Pancreas (tissue), 10 donors: ENCODE results near the gene ELOF1. TPM values are rescaled to one million over a fixed set of nuclear protein-coding genes. Genes with fewer than 3 reads are reported as not detected.

ENCODE experiments used
- ATAC-seq, 4 donors: fragments of 200-7000 bp; cut with Tn5 transposase; one replicate each; pipeline versions ENCODE4 v1.8.0 to v1.9.1; 2020; ENCODE audit warnings: mild to moderate bottlenecking in 4 of 4, moderate library complexity in 4 of 4
- DNase-seq, 6 donors: peaks; one replicate each; pipeline ENCODE4 v3.0.0-alpha.2; 2020
- FAIRE-seq: peaks from 2 replicates; lab custom pipeline; 2012; peaks lifted over from hg19 to GRCh38; lab: Jason Lieb, UNC
- H3K27ac ChIP-seq, 4 donors: fragments of 200-600 bp; sonication (generic); 1 replicate in 3 of 4; 2 replicates in 1 of 4; pipeline versions ENCODE4 v1.5.0 to v1.8.0; 2020
- H3K27me3 ChIP-seq, 4 donors: fragments of 200-600 bp; one replicate each; pipeline ENCODE4 v1.8.0; 2021
- H3K36me3 ChIP-seq, 3 donors: fragments of 200-600 bp; sonication (generic) in 1 of 3; one replicate each; pipeline versions ENCODE4 v1.5.0 to v1.8.0; 2020 to 2021
- H3K4me1 ChIP-seq, 3 donors: fragments of 200-600 bp; one replicate each; pipeline ENCODE4 v1.8.0; 2021
- H3K4me3 ChIP-seq, 4 donors: fragments of 200-600 bp; sonication (generic) in 2 of 4; one replicate each; pipeline versions ENCODE4 v1.5.0 to v1.8.0; 2020 to 2021
- H3K9me3 ChIP-seq, 4 donors: fragments of 200-600 bp; one replicate each; pipeline ENCODE4 v1.8.0; 2021
- CTCF ChIP-seq, 4 donors: fragments of 200-600 bp; sonication (generic) in 3 of 4; IDR thresholded peaks; one replicate each; pipeline versions ENCODE4 v1.5.0 to v1.8.0; 2021; ENCODE audit warnings: antibody characterized with exemption in 4 of 4
- WGBS, 2 donors: extraction: QIAGEN DNeasy Blood & Tissue Kit; methylation state at CpG; one replicate each; pipeline ENCODE4 v1.1.7; 2013; 5-methylcytosine and 5-hydroxymethylcytosine counted together
- intact Hi-C, 3 donors: fragments of 100-400 bp; cut with DNase I; formaldehyde crosslinking; loops; one replicate each; pipeline versions ENCODE4 v1.11.1 to v1.14.2; 2022
- polyA plus RNA-seq, 2 donors: library from polyadenylated mRNA; stranded (reverse); fragments of 200-250 nt; gene quantifications; one replicate each; pipeline ENCODE4 v1.2.3, GENCODE V29; 2013
- total RNA-seq, 6 donors: library from RNA; stranded (reverse); fragmentation: NEBNext Ultra II Directional in 4 of 6; extraction: Animal tissue kit (Norgen Biotek cat#: 25700) in 4 of 6; gene quantifications; one replicate each; pipeline versions ENCODE4 v1.2.1 to v1.2.4, GENCODE V29; 2021 to 2023
- donor health status: healthy with polysubstance abuse.
- donor health status: DM: no; HTN: no; CAD: no; lungs with moderate emphysema.
- donor health status: DM: no; HTN: no; CAD: no.
- donor health status: control.
- donor health status: control.
- donor health status: Bipolar disorder and iron deficiency.
- donor health status: DM: yes; HTN: yes; CAD: no.
- donor health status: DM: no; HTN: no; CAD: no.
- donor health status: DM: no; HTN: no; CAD: no.
- donor health status: DM: yes; HTN: yes; CAD: no.

ELOF1 gene
- total and polyA plus RNA-seq, 8 donors = 25.0 to 63.4 (median 33.5) TPM

GRCh38 chr19:11505032-11505503 lies 54.0 kb downstream of the ELOF1 start:
- ATAC-seq (peak; percentile 93 to 96 (median 94)), FAIRE-seq (no peak), DNase-seq (peak; percentile 97 to 99 (median 98))
- H3K4me3 ChIP-seq = peak overlapping the region; percentile 73 to 99 (median 98)
- H3K4me1 ChIP-seq = no peaks in the 10 kb centered on the region
- intact Hi-C loops = no loop called here
- H3K27ac ChIP-seq = peak overlapping the region; percentile 91 to 99 (median 96)
- TF ChIP-seq CTCF (IDR thresholded peaks at IDR 0.05) = no peak
- 1 to 2% methylated on average over 21 to 33 of the region's 33 CpGs for WGBS, 2 donors
- no peaks in the 10 kb centered on the region for H3K27me3 ChIP-seq
- no peaks in the 10 kb centered on the region for H3K36me3 ChIP-seq
- H3K9me3 ChIP-seq = no peaks in the 10 kb centered on the region

GRCh38 chr19:11504502-11505031 lies 54.5 kb downstream of the ELOF1 start:
- no peaks in the 10 kb centered on the region for H3K36me3 ChIP-seq
- FAIRE-seq = no peak
- WGBS, 2 donors = 40 to 41% methylated on average over 7 of the region's 7 CpGs
- peak overlapping the region; percentile 73 to 99 (median 98) for H3K4me3 ChIP-seq
- intact Hi-C loops = no loop called here
- H3K9me3 ChIP-seq = no peaks in the 10 kb centered on the region
- no peak for ATAC-seq
- no peak for TF ChIP-seq CTCF (IDR thresholded peaks at IDR 0.05)
- peak overlapping the region; percentile 91 to 99 (median 96) for H3K27ac ChIP-seq
- no peaks in the 10 kb centered on the region for H3K27me3 ChIP-seq
- DNase-seq = no peak
- H3K4me1 ChIP-seq = no peaks in the 10 kb centered on the region

Other genes starting within 250 kb of the ELOF1 start
- gene RAB3D, start 219.6 kb downstream of the ELOF1 start, total RNA-seq = 100 to 1,000 TPM in 4 of 6 donors, 10 to 100 TPM in 2; 70.6 to 134 (median 107) TPM
- 10 to 100 TPM; 11.0 to 15.2 TPM for gene RAB3D, start 219.6 kb downstream of the ELOF1 start, polyA plus RNA-seq
- gene TMEM205, start 213.0 kb downstream of the ELOF1 start, total RNA-seq = 10 to 100 TPM; 41.4 to 69.2 (median 53.0) TPM
- 100 to 1,000 TPM in 1 of 2 donors, 10 to 100 TPM in 1; 84.5 to 175 TPM for gene TMEM205, start 213.0 kb downstream of the ELOF1 start, polyA plus RNA-seq
- 10 to 100 TPM; 11.6 to 21.1 (median 14.1) TPM for gene CCDC159, start 212.7 kb downstream of the ELOF1 start, total RNA-seq
- gene CCDC159, start 212.7 kb downstream of the ELOF1 start, polyA plus RNA-seq = 100 to 1,000 TPM in 1 of 2 donors, 10 to 100 TPM in 1; 86.6 to 106 TPM
- 10 to 100 TPM in 1 of 6 donors, 1 to 10 TPM in 5; 4.4 to 11.0 (median 7.1) TPM for gene PLPPR2, start 203.8 kb downstream of the ELOF1 start, total RNA-seq
- 10 to 100 TPM; 15.7 to 32.8 TPM for gene PLPPR2, start 203.8 kb downstream of the ELOF1 start, polyA plus RNA-seq
- 1 to 10 TPM in 4 of 6 donors, under 1 TPM in 2; 0.55 to 1.5 (median 1.1) TPM for gene SWSAP1, start 184.6 kb downstream of the ELOF1 start, total RNA-seq
- 1 to 10 TPM; 1.8 to 2.7 TPM for gene SWSAP1, start 184.6 kb downstream of the ELOF1 start, polyA plus RNA-seq
- gene EPOR, start 174.9 kb downstream of the ELOF1 start, total RNA-seq = 10 to 100 TPM in 1 of 6 donors, 1 to 10 TPM in 5; 5.4 to 16.3 (median 8.0) TPM
- 10 to 100 TPM; 30.4 to 46.2 TPM for gene EPOR, start 174.9 kb downstream of the ELOF1 start, polyA plus RNA-seq
- gene RGL3, start 139.9 kb downstream of the ELOF1 start, total RNA-seq = 10 to 100 TPM; 22.3 to 71.1 (median 33.7) TPM
- 100 to 1,000 TPM; 152 to 170 TPM for gene RGL3, start 139.9 kb downstream of the ELOF1 start, polyA plus RNA-seq
- under 1 TPM; 0.13 to 0.44 (median 0.26) TPM for gene ODAD3, start 124.1 kb downstream of the ELOF1 start, total RNA-seq
- gene ODAD3, start 124.1 kb downstream of the ELOF1 start, polyA plus RNA-seq = 1 to 10 TPM in 1 of 2 donors, under 1 TPM in 1; 0.84 to 1.8 TPM
- gene PRKCSH, start 123.6 kb downstream of the ELOF1 start, total RNA-seq = 100 to 1,000 TPM; 132 to 217 (median 175) TPM
- 100 to 1,000 TPM; 114 to 140 TPM for gene PRKCSH, start 123.6 kb downstream of the ELOF1 start, polyA plus RNA-seq
- under 1 TPM in 1 of 6 donors, not detected in 5; 0.15 TPM for gene ELAVL3, start 78.2 kb downstream of the ELOF1 start, total RNA-seq
- under 1 TPM; 0.08 to 0.16 TPM for gene ELAVL3, start 78.2 kb downstream of the ELOF1 start, polyA plus RNA-seq
- gene ZNF653, start 53.4 kb downstream of the ELOF1 start, total RNA-seq = 1 to 10 TPM; 4.5 to 6.2 (median 5.6) TPM
- gene ZNF653, start 53.4 kb downstream of the ELOF1 start, polyA plus RNA-seq = 10 to 100 TPM; 21.8 to 25.6 TPM
- 10 to 100 TPM; 32.1 to 54.8 (median 36.9) TPM for gene ECSIT, start 30.1 kb downstream of the ELOF1 start, total RNA-seq
- 10 to 100 TPM; 60.3 to 87.3 TPM for gene ECSIT, start 30.1 kb downstream of the ELOF1 start, polyA plus RNA-seq
- 1 to 10 TPM in 4 of 6 donors, under 1 TPM in 2; 0.43 to 5.2 (median 1.8) TPM for gene CNN1, start 20.4 kb downstream of the ELOF1 start, total RNA-seq
- gene CNN1, start 20.4 kb downstream of the ELOF1 start, polyA plus RNA-seq = 10 to 100 TPM; 11.3 to 38.8 TPM
- gene ACP5, start 18.4 kb upstream of the ELOF1 start, total RNA-seq = 10 to 100 TPM in 2 of 6 donors, 1 to 10 TPM in 4; 3.5 to 21.8 (median 7.0) TPM
- 10 to 100 TPM in 1 of 2 donors, 1 to 10 TPM in 1; 7.7 to 11.4 TPM for gene ACP5, start 18.4 kb upstream of the ELOF1 start, polyA plus RNA-seq
- gene ZNF627, start 38.3 kb upstream of the ELOF1 start, total RNA-seq = 1 to 10 TPM; 4.4 to 8.5 (median 6.0) TPM
- 1 to 10 TPM; 4.6 to 6.4 TPM for gene ZNF627, start 38.3 kb upstream of the ELOF1 start, polyA plus RNA-seq
- 1 to 10 TPM; 2.5 to 4.7 (median 3.3) TPM for gene ZNF823, start 179.7 kb upstream of the ELOF1 start, total RNA-seq
- 1 to 10 TPM; 2.7 to 4.7 TPM for gene ZNF823, start 179.7 kb upstream of the ELOF1 start, polyA plus RNA-seq
- gene ZNF441, start 207.8 kb upstream of the ELOF1 start, total RNA-seq = 1 to 10 TPM; 3.1 to 4.9 (median 3.9) TPM
- 1 to 10 TPM; 2.5 to 6.9 TPM for gene ZNF441, start 207.8 kb upstream of the ELOF1 start, polyA plus RNA-seq
- gene ZNF491, start 239.3 kb upstream of the ELOF1 start, total RNA-seq = 1 to 10 TPM in 4 of 6 donors, under 1 TPM in 2; 0.95 to 3.3 (median 1.4) TPM
- gene ZNF491, start 239.3 kb upstream of the ELOF1 start, polyA plus RNA-seq = 1 to 10 TPM; 1.1 to 1.2 TPM